Measurements from ENCODE around the gene MDM2. TPM values are rescaled to one million over a fixed set of nuclear protein-coding genes. Genes with fewer than 3 reads are reported as not detected.

MDM2 gene
- total RNA-seq, 4 donors from 2014 or later, result 64.0 to 124 (median 85.0) TPM

DNA sequence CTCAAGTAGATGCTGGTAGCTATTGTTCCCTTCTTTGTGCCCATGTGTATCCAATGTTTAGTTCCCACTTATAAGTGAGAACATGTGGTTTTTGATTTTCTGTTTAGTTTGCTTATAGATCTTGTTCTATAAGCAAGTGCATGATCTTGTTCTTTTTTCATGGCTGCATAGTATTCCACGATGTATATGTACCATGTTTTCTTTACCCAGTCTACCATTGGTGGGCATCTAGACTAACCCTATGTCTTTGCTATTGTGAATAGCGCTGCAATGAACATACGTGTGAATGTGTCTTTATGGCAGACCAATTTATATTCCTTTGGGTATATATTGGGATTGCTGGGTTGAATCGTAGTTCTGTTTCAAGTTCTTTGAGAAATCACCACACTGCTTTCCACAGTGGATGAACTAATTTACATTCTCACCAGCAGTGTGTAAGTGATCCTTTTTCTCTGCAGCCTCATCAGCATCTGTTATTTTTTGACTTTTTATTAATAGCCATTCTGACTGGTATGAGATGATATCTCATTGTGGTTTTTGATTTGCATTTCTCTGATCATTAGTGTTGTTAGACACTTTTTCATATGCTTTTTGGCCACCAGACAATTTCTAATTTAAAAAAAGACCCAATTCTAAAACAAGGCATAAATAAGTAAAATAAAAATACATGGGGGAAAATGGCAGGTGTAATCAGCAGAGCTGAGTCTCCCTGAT is 74.4 kb downstream of the MDM2 start:
- Histone ChIP-seq H3K27ac (no peak overlapping the region), H3K36me3 (no peaks in the 10 kb centered on the region), H3K4me3 (no peak overlapping the region), H3K9me3 (no peaks in the 10 kb centered on the region), H3K27me3 (no peaks in the 10 kb centered on the region), H3K4me1 (no peaks in the 10 kb centered on the region)
- intact Hi-C loops (cut with DNase I; ENCODE audit: low total_unique reads), result no loop called here
- DNase-seq, result no peak
- no peak for TF ChIP-seq POLR2A (IDR thresholded peaks at IDR 0.05)
- TF ChIP-seq, protein P1, sequence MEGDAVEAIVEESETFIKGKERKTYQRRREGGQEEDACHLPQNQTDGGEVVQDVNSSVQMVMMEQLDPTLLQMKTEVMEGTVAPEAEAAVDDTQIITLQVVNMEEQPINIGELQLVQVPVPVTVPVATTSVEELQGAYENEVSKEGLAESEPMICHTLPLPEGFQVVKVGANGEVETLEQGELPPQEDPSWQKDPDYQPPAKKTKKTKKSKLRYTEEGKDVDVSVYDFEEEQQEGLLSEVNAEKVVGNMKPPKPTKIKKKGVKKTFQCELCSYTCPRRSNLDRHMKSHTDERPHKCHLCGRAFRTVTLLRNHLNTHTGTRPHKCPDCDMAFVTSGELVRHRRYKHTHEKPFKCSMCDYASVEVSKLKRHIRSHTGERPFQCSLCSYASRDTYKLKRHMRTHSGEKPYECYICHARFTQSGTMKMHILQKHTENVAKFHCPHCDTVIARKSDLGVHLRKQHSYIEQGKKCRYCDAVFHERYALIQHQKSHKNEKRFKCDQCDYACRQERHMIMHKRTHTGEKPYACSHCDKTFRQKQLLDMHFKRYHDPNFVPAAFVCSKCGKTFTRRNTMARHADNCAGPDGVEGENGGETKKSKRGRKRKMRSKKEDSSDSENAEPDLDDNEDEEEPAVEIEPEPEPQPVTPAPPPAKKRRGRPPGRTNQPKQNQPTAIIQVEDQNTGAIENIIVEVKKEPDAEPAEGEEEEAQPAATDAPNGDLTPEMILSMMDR (IDR thresholded peaks at IDR 0.05), result no peak

DNA sequence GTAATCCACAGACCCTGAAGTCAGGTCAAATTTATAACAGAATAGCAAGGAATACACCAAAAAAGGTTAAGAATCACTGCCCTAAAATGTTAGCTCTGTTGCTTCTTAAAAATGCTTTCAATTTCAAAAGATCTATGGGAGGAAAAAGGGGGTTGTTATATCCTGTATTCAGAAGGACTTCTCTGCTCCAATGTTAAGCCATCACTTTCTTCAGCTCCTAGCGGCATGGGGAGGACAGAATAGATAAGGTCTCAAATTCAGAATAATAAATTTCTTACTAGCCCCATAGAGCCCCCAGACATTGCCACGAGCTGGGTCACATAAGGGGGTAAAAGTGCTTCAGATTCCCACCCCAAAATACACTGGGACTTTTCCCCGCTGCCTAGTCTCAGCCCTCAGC is 75.2 kb downstream of the MDM2 start:
- H3K4me1 ChIP-seq, result no peaks in the 10 kb centered on the region
- intact Hi-C loops (cut with DNase I; ENCODE audit: low total_unique reads), result no loop called here

DNA sequence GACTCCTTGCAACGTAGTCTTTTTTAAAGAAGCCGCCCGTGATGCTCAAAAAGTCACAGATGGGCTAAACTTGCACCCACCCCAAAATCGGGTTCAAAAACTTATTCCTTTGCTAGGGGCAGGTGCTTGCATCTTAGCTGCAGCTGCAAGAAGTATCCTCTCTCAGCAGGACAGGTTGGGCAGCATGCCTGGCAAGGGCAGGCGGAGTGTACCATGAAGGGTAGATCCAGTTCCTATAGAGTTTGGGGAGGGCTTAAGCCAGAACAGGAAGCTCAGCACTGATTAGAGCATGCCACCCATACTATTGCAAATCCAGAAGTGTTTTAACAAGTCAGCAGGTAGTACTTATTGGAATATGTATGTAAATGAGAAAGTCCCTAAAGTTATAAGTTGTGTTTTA is 76.3 kb downstream of the MDM2 start:
- no peak for DNase-seq
- Histone ChIP-seq H3K4me1 (no peaks in the 10 kb centered on the region), H3K27ac (no peak overlapping the region), H3K36me3 (no peaks in the 10 kb centered on the region), H3K9me3 (no peaks in the 10 kb centered on the region), H3K27me3 (no peaks in the 10 kb centered on the region), H3K4me3 (no peak overlapping the region)
- TF ChIP-seq, protein P1 (IDR thresholded peaks at IDR 0.05), result no peak
- TF ChIP-seq POLR2A (IDR thresholded peaks at IDR 0.05), result no peak
- intact Hi-C loops (cut with DNase I; ENCODE audit: low total_unique reads), result no loop called here

More for the DNA sequence above, 75.2 kb downstream of the MDM2 start:
- no peaks in the 10 kb centered on the region for H3K27me3 ChIP-seq
- no peaks in the 10 kb centered on the region for H3K36me3 ChIP-seq
- no peaks in the 10 kb centered on the region for H3K9me3 ChIP-seq
- no peak for TF ChIP-seq POLR2A (IDR thresholded peaks at IDR 0.05)
- TF ChIP-seq, protein P1 (IDR thresholded peaks at IDR 0.05), result no peak
- H3K27ac ChIP-seq, result no peak overlapping the region
- no peak overlapping the region for H3K4me3 ChIP-seq
- DNase-seq, result no peak

DNA sequence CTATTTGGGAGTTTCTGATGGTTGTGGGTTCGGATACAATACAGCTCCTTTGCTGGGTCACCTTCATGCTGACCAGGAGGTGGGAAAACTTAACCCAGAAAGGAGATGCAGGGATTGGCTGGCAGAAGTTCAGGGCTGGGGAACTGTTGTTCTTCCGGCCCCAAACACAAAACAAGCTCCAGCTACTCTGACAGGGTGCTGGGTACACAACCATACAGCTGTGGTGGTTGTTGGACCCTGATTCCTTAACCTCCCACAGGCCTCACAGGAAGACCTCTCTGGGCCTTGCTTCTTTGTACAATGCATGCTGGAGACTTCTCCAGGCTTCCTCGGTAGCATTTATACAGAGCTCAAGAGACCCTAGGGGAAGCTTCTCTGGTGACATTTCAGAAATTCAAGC is 77.4 kb downstream of the MDM2 start:
- H3K4me1 ChIP-seq, result no peaks in the 10 kb centered on the region
- H3K27me3 ChIP-seq, result no peaks in the 10 kb centered on the region
- no peaks in the 10 kb centered on the region for H3K9me3 ChIP-seq
- TF ChIP-seq, protein P1 (IDR thresholded peaks at IDR 0.05), result no peak
- TF ChIP-seq POLR2A (IDR thresholded peaks at IDR 0.05), result no peak
- intact Hi-C loops (cut with DNase I; ENCODE audit: low total_unique reads), result no loop called here
- no peaks in the 10 kb centered on the region for H3K36me3 ChIP-seq
- H3K27ac ChIP-seq, result no peak overlapping the region
- no peak overlapping the region for H3K4me3 ChIP-seq
- no peak for DNase-seq

DNA sequence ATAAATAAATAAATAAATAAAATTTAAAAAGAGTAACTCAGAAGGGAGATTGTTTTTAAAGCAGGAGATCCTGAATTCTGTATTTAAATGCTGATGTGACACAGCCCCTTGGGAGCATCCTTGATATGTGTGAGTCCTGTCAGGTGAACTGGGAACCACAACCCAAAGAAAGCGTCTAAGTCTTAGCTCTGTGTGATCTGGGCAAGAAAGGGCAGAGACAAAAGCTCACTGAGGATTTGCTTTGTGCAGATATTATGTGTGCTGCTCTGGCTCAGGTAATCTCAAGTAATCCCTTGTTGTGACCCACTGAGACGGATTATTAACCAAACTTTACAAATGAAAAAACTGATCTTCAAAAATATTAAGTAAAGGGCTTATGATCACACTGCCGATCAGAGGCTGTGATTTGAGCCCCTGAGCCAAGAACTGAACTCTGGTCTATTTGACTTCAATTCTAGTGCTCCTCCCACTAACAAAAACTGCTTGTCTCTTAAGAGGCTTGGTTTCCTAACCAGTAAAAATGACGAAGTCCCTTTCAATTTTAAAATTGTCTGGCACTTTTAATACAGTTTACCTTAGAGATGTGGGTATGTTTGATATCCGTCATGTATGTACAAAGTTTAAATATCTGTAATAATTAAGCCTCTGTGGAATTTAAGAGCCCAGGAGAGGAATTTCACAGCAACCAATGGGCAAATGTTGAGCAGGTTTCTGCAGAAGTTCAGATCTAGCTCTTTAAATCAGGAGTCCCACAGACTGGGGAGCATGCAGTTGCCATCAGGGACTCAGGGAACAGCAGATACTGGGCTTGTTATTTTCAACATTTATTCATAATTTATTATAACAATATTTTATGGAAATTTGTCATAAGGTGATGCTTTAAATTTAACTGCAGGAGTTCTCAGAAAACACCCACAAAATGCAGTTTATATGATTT is 78.9 kb downstream of the MDM2 start:
- no peaks in the 10 kb centered on the region for H3K9me3 ChIP-seq
- no peak for TF ChIP-seq POLR2A (IDR thresholded peaks at IDR 0.05)
- TF ChIP-seq, protein P1 (IDR thresholded peaks at IDR 0.05), result no peak
- H3K27me3 ChIP-seq, result no peaks in the 10 kb centered on the region
- DNase-seq, result no peak
- intact Hi-C loops (cut with DNase I; ENCODE audit: low total_unique reads), result no loop called here
- no peak overlapping the region for H3K4me3 ChIP-seq
- no peak overlapping the region for H3K27ac ChIP-seq
- no peaks in the 10 kb centered on the region for H3K36me3 ChIP-seq
- no peaks in the 10 kb centered on the region for H3K4me1 ChIP-seq

Measured in uterus (tissue), 4 donors.